Mucosa of rectum (tissue), 2 donors: ENCODE results near the gene CUL2.
"Not testable (repeated sequence)": the region's sequence is repeated elsewhere in the genome, so short reads cannot be mapped to it uniquely, and the experiment has no call there.

Source experiments
- H3K27ac ChIP-seq, 2 donors: one replicate each; pipeline ENCODE4 v1.7.0; 2013; ENCODE audit warnings: inconsistent platforms in 2 of 2, low read depth in 2 of 2, low read length in 2 of 2
- H3K27me3 ChIP-seq, 2 donors: one replicate each; pipeline ENCODE4 v1.7.0; 2013; ENCODE audit warnings: low read length in 2 of 2; ENCODE audit not compliant: control insufficient read depth in 2 of 2, insufficient read depth in 2 of 2
- H3K36me3 ChIP-seq, 2 donors: one replicate each; pipeline ENCODE4 v1.7.0; 2013; ENCODE audit warnings: low read length in 2 of 2; ENCODE audit not compliant: control insufficient read depth in 2 of 2, insufficient read depth in 2 of 2
- H3K4me1 ChIP-seq, 2 donors: one replicate each; pipeline ENCODE4 v1.7.0; 2013; ENCODE audit warnings: low read length in 2 of 2, mild to moderate bottlenecking in 1 of 2; ENCODE audit not compliant: control insufficient read depth in 2 of 2, insufficient read depth in 2 of 2
- H3K4me3 ChIP-seq, 2 donors: one replicate each; pipeline ENCODE4 v1.7.0; 2013; ENCODE audit warnings: low read length in 2 of 2
- H3K9ac ChIP-seq, 2 donors: one replicate each; pipeline ENCODE4 v1.7.0; 2013; ENCODE audit warnings: low read length in 2 of 2, low read depth in 1 of 2, mild to moderate bottlenecking in 1 of 2
- H3K9me3 ChIP-seq, 2 donors: one replicate each; pipeline ENCODE4 v1.7.0; 2013; ENCODE audit warnings: low read length in 2 of 2; ENCODE audit not compliant: control insufficient read depth in 2 of 2
- donor health status: healthy.
- donor health status: Normal muscosa, but diverticular disease.

The CUL2 gene

GRCh38 chr10:34973757-34974156 is 116.4 kb downstream of the CUL2 start:
- H3K9ac ChIP-seq, H3K4me3 ChIP-seq, H3K27ac ChIP-seq: not testable (repeated sequence)

DNA sequence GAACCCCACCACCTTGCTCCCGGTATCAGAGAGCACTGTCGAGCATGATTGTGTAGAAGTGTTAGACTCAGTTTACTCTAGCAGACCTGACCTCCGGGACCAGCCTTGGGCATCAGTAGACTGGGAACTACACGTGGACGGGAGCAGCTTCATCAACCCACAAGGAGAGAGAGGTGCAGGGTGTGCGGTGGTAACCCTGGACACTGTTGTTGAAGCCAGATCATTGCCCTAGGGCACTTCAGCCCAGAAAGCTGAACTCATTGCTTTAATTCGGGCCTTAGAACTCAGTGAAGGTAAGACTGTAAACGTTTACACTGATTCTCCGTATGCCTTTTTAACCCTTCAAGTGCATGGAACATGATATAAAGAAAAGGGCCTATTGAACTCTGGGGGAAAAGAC is 117.0 kb downstream of the CUL2 start:
- H3K4me3 ChIP-seq, H3K9me3 ChIP-seq, H3K27ac ChIP-seq, H3K27me3 ChIP-seq, H3K4me1 ChIP-seq, H3K36me3 ChIP-seq, H3K9ac ChIP-seq: not testable (repeated sequence)

More at GRCh38 chr10:34973757-34974156, 116.4 kb downstream of the CUL2 start:
- H3K27me3 ChIP-seq, H3K9me3 ChIP-seq, H3K4me1 ChIP-seq, H3K36me3 ChIP-seq: not testable (repeated sequence)

DNA sequence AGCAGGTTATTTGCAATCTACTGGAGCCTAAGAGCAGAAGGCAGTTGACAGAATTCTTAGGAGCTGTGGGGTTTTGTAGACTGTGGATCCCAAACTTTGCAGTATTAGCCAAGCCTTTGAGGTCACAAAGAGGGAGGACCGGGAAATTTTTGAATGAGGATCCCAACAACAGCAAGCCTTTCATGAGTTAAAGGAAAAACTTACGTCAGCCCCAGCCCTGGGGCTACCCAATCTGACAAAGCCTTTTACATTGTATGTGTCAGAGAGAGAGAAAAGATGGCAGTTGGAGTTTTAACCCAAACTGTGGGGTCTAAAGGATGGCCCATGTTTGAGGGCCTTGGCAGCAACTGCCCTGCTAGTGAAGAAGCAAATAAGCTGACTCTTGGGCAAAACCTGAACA is 117.5 kb downstream of the CUL2 start:
- not testable (repeated sequence) for H3K27ac ChIP-seq, H3K9ac ChIP-seq, H3K4me1 ChIP-seq, H3K36me3 ChIP-seq, H3K27me3 ChIP-seq, H3K9me3 ChIP-seq, H3K4me3 ChIP-seq

DNA sequence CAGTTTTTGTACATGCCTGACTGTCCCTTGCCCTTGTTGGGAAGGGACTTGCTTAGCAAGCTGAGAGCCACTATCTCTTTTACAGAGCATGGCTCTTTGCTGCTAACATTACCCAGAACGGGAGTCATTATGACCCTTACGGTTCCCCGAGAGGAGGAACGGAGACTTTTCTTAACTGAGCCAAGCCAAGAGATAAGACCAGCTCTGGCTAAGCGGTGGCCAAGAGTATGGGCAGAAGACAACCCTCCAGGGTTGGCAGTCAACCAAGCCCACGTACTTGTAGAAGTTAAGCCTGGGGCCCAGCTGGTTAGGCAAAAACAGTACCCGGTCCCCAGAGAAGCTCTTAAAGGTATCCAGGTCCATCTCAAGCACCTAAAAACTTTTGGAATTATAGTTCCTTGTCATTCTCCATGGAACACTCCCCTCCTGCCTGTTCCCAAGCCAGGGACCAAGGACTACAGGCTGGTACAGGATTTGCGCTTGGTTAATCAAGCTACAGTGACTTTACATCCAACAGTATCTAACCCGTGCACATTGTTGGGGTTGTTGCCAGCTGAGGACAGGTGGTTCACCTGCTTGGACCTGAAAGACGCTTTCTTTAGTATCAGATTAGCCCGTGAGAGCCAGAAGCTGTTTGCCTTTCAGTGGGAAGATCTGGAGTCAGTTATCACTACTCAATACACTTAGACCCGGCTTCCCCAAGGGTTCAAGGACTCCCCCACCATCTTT is 118.4 kb downstream of the CUL2 start:
- H3K9me3 ChIP-seq, H3K36me3 ChIP-seq, H3K27me3 ChIP-seq, H3K27ac ChIP-seq, H3K4me1 ChIP-seq, H3K4me3 ChIP-seq, H3K9ac ChIP-seq: not testable (repeated sequence)

- H3K9me3 ChIP-seq, result no peaks in the 10 kb centered on the region
- no peak overlapping the region for H3K9ac ChIP-seq
- no peaks in the 10 kb centered on the region for H3K27me3 ChIP-seq
- H3K4me1 ChIP-seq, result no peaks in the 10 kb centered on the region
- no peaks in the 10 kb centered on the region for H3K36me3 ChIP-seq
- no peak overlapping the region for H3K27ac ChIP-seq
- no peak overlapping the region for H3K4me3 ChIP-seq
Observed at GRCh38 chr10:34969171-34969570, 121.0 kb downstream of the CUL2 start.

- no peaks in the 10 kb centered on the region for H3K27me3 ChIP-seq
- no peak overlapping the region for H3K4me3 ChIP-seq
- no peak overlapping the region for H3K27ac ChIP-seq
- no peaks in the 10 kb centered on the region for H3K4me1 ChIP-seq
- no peaks in the 10 kb centered on the region for H3K9me3 ChIP-seq
- H3K36me3 ChIP-seq, result no peaks in the 10 kb centered on the region
- H3K9ac ChIP-seq, result no peak overlapping the region
Observed at GRCh38 chr10:34967335-34967880, 122.7 kb downstream of the CUL2 start.

GRCh38 chr10:34966451-34966850 is 123.7 kb downstream of the CUL2 start:
- no peaks in the 10 kb centered on the region for H3K9me3 ChIP-seq
- H3K36me3 ChIP-seq, result no peaks in the 10 kb centered on the region
- no peaks in the 10 kb centered on the region for H3K27me3 ChIP-seq
- H3K4me1 ChIP-seq, result no peaks in the 10 kb centered on the region
- no peak overlapping the region for H3K27ac ChIP-seq
- no peak overlapping the region for H3K4me3 ChIP-seq
- H3K9ac ChIP-seq, result no peak overlapping the region

DNA sequence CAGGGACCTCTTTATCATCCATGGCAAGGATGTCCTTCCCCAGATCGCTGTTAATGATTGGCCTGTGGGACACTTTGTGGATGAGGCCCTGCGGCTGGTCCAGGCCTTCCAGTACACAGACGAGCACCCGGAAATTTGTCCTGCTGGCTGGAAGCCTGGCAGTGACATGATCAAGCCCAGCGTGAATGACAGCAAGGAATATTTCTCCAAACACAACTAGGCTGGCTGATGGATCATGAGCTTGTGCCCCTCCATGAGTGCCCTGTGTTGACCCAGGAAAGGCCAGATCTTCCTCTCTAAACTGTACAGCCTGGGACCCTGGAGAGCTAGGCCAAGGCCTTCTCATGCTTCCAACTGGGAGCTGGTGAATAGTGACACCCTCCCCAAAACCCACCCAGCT is 124.1 kb downstream of the CUL2 start:
- no peaks in the 10 kb centered on the region for H3K9me3 ChIP-seq
- H3K27ac ChIP-seq, result no peak overlapping the region
- no peaks in the 10 kb centered on the region for H3K27me3 ChIP-seq
- H3K36me3 ChIP-seq, result no peaks in the 10 kb centered on the region
- no peak overlapping the region for H3K4me3 ChIP-seq
- H3K9ac ChIP-seq, result no peak overlapping the region
- H3K4me1 ChIP-seq, result no peaks in the 10 kb centered on the region

DNA sequence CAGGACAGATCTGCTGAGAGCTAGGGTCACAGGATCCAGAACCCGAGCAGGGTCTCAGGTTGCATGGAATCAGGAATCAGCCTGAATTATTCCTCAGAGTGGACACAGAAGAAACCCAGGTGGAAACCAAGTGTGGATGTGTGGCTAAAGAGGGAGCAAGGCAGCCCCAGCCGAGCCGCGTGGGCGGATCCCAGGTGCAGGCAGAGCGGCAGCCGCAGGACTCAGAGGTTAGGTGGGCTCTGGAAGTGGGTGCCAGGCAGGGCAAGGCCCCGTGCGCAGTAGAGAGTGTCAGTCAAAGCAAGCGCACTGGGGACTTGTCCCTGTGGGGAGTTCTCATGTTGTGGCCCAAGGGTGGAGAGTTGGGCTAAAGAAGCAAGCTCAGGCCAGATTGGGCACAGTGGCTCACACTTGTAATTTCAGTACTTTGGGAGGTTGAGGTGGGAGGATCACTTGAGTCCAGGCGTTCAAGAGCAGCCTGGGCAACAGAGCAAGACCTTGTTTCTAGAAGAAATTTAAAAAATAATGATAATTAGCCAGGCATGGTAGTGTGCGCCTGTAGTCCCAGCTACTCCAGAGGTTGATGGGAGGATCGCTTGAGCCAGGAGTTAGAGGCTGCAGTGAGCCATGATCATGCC is 125.9 kb downstream of the CUL2 start:
- no peaks in the 10 kb centered on the region for H3K27me3 ChIP-seq
- no peaks in the 10 kb centered on the region for H3K4me1 ChIP-seq
- no peak overlapping the region for H3K4me3 ChIP-seq
- H3K9ac ChIP-seq, result no peak overlapping the region
- no peaks in the 10 kb centered on the region for H3K9me3 ChIP-seq
- H3K27ac ChIP-seq, result no peak overlapping the region
- H3K36me3 ChIP-seq, result no peaks in the 10 kb centered on the region

- Histone ChIP-seq H3K27me3 (no peaks in the 10 kb centered on the region), H3K9ac (no peak overlapping the region), H3K9me3 (no peaks in the 10 kb centered on the region), H3K4me1 (no peaks in the 10 kb centered on the region), H3K4me3 (no peak overlapping the region), H3K36me3 (no peaks in the 10 kb centered on the region), H3K27ac (no peak overlapping the region)
Observed at GRCh38 chr10:34962866-34963265, 127.3 kb downstream of the CUL2 start.
